H9 (cell line): ENCODE results near the gene CNDP1. TPM values are rescaled to one million over a fixed set of nuclear protein-coding genes. Genes with fewer than 3 reads are reported as not detected.

Source experiments
- DNase-seq: peaks from one replicate; pipeline ENCODE4 v3.0.0-alpha.2; 2017
- H2AFZ ChIP-seq: one replicate; pipeline ENCODE4 v1.6.1; 2013; ENCODE audit warnings: mild to moderate bottlenecking, low read length, control low read depth, moderate library complexity
- H2AK5ac ChIP-seq: 2 replicates; pipeline ENCODE4 v1.6.1; 2013; ENCODE audit warnings: low read length, control low read depth, mixed read lengths; ENCODE audit not compliant: insufficient read length
- H2BK120ac ChIP-seq: one replicate; pipeline ENCODE4 v1.6.1; 2013; ENCODE audit warnings: low read depth, mild to moderate bottlenecking, low read length, control low read depth, inconsistent platforms; ENCODE audit not compliant: poor library complexity, severe bottlenecking
- H2BK12ac ChIP-seq: 2 replicates; pipeline ENCODE4 v1.6.1; 2013; ENCODE audit warnings: low read length, control low read depth, mixed read lengths, low read depth; ENCODE audit not compliant: insufficient read length
- H2BK15ac ChIP-seq: 2 replicates; pipeline ENCODE4 v1.6.1; 2013; ENCODE audit warnings: low read depth, low read length, control low read depth
- H2BK20ac ChIP-seq: one replicate; pipeline ENCODE4 v1.6.1; 2013; ENCODE audit warnings: low read depth, mild to moderate bottlenecking, low read length, control low read depth, inconsistent platforms; ENCODE audit not compliant: poor library complexity, severe bottlenecking
- H2BK5ac ChIP-seq: 2 replicates; pipeline ENCODE4 v1.6.1; 2013; ENCODE audit warnings: low read length, control low read depth, mixed read lengths; ENCODE audit not compliant: insufficient read length
- H3K14ac ChIP-seq: 2 replicates; pipeline ENCODE4 v1.6.1; 2013; ENCODE audit warnings: low read length, control low read depth; ENCODE audit not compliant: insufficient read depth
- H3K18ac ChIP-seq: 2 replicates; pipeline ENCODE4 v1.6.1; 2013; ENCODE audit warnings: low read depth, mild to moderate bottlenecking, mixed read lengths, low read length, control low read depth; ENCODE audit not compliant: insufficient read length
- H3K23ac ChIP-seq: 2 replicates; pipeline ENCODE4 v1.6.1; 2013; ENCODE audit warnings: low read length, control low read depth, mixed read lengths, low read depth; ENCODE audit not compliant: insufficient read length
- H3K23me2 ChIP-seq: 2 replicates; pipeline ENCODE4 v1.6.1; 2013; ENCODE audit warnings: low read depth, mild to moderate bottlenecking, mixed read lengths, low read length, control low read depth; ENCODE audit not compliant: insufficient read length, poor library complexity, severe bottlenecking
- H3K27ac ChIP-seq: 2 replicates; pipeline ENCODE4 v1.5.1; 2013; ENCODE audit warnings: low read length, control low read depth, mixed read lengths, low read depth; ENCODE audit not compliant: insufficient read length
- H3K27me3 ChIP-seq: 2 replicates; pipeline ENCODE4 v1.6.1; 2013; ENCODE audit warnings: low read length, control low read depth, inconsistent platforms; ENCODE audit not compliant: insufficient read depth
- H3K4ac ChIP-seq: 2 replicates; pipeline ENCODE4 v1.6.1; 2013; ENCODE audit warnings: low read depth, mild to moderate bottlenecking, control low read depth, inconsistent platforms, low read length, moderate library complexity
- H3K4me1 ChIP-seq: 2 replicates; pipeline ENCODE4 v1.6.1; 2013; ENCODE audit warnings: low read length, control low read depth, inconsistent platforms; ENCODE audit not compliant: insufficient read depth
- H3K4me2 ChIP-seq: 2 replicates; pipeline ENCODE4 v1.6.1; 2013; ENCODE audit warnings: low read length, control low read depth, mixed read lengths; ENCODE audit not compliant: insufficient read length, insufficient read depth
- H3K56ac ChIP-seq: 2 replicates; pipeline ENCODE4 v1.6.1; 2013; ENCODE audit warnings: low read depth, mild to moderate bottlenecking, mixed read lengths, low read length, control low read depth; ENCODE audit not compliant: insufficient read length
- H3K79me1 ChIP-seq: 2 replicates; pipeline ENCODE4 v1.6.1; 2013; ENCODE audit warnings: low read depth, mild to moderate bottlenecking, moderate library complexity, low read length, control low read depth, inconsistent platforms; ENCODE audit not compliant: insufficient read depth, poor library complexity, severe bottlenecking
- H3K79me2 ChIP-seq: 2 replicates; pipeline ENCODE4 v1.6.1; 2013; ENCODE audit warnings: low read length, control low read depth, inconsistent platforms; ENCODE audit not compliant: insufficient read depth
- H3K9ac ChIP-seq: 2 replicates; pipeline ENCODE4 v1.6.1; 2013; ENCODE audit warnings: low read length, control low read depth, mixed read lengths; ENCODE audit not compliant: insufficient read length; ENCODE audit errors: extremely low read depth
- H3K9me3 ChIP-seq: one replicate; pipeline ENCODE4 v1.6.1; 2013; ENCODE audit warnings: low read depth, low read length, inconsistent platforms; ENCODE audit not compliant: control insufficient read depth
- H3T11ph ChIP-seq: one replicate; pipeline ENCODE4 v1.6.1; 2013; ENCODE audit warnings: mild to moderate bottlenecking, low read length, control low read depth, inconsistent platforms
- H4K20me1 ChIP-seq: one replicate; pipeline ENCODE4 v1.6.1; 2013; ENCODE audit not compliant: control insufficient read depth, insufficient read length, insufficient read depth
- H4K5ac ChIP-seq: 2 replicates; pipeline ENCODE4 v1.6.1; 2013; ENCODE audit warnings: low read depth, mild to moderate bottlenecking, mixed read lengths, low read length, control low read depth; ENCODE audit not compliant: insufficient read length
- H4K8ac ChIP-seq: replicated peaks from 2 replicates; pipeline ENCODE4 v1.6.1; 2013; ENCODE audit warnings: low read length, control low read depth, mixed read lengths, low read depth; ENCODE audit not compliant: insufficient read length
- H4K91ac ChIP-seq: 2 replicates; pipeline ENCODE4 v1.6.1; 2013; ENCODE audit warnings: low read depth, mild to moderate bottlenecking, moderate library complexity, mixed read lengths, low read length, control low read depth; ENCODE audit not compliant: insufficient read length
- H3K27ac Mint-ChIP-seq, 3 experiments: 2 replicates in 2 of 3; 3 replicates in 1 of 3; pipeline ENCODE4 v1.8.0; 2020 to 2021; ENCODE audit warnings: mixed read lengths in 3 of 3, mild to moderate bottlenecking in 1 of 3, moderate library complexity in 1 of 3
- H3K27me3 Mint-ChIP-seq: 2 replicates; pipeline ENCODE4 v1.8.0; 2021; ENCODE audit warnings: low read depth, mild to moderate bottlenecking, moderate library complexity, mixed read lengths
- H3K36me3 Mint-ChIP-seq, 3 experiments: 2 replicates in 2 of 3; 3 replicates in 1 of 3; pipeline ENCODE4 v1.8.0; 2020 to 2021; ENCODE audit warnings: low read depth in 3 of 3, mixed read lengths in 3 of 3; ENCODE audit not compliant: insufficient read depth in 1 of 3
- H3K4me1 Mint-ChIP-seq, 2 experiments: 2 replicates each; pipeline ENCODE4 v1.8.0; 2020; ENCODE audit warnings: mixed read lengths in 2 of 2
- H3K4me3 Mint-ChIP-seq, 2 experiments: 2 replicates in 1 of 2; 3 replicates in 1 of 2; pipeline ENCODE4 v1.8.0; 2020 to 2021; ENCODE audit warnings: mild to moderate bottlenecking in 2 of 2, mixed read lengths in 2 of 2, moderate library complexity in 1 of 2
- H3K9me3 Mint-ChIP-seq, 2 experiments: 2 replicates in 1 of 2; 3 replicates in 1 of 2; pipeline ENCODE4 v1.8.0; 2020; ENCODE audit warnings: mild to moderate bottlenecking in 2 of 2, mixed read lengths in 2 of 2, moderate library complexity in 1 of 2
- CTCF ChIP-seq: fragments of 200-600 bp; sonication (generic); conservative IDR thresholded peaks from 3 replicates; pipeline ENCODE4 v1.8.0; 2021; ENCODE audit warnings: antibody characterized with exemption, mild to moderate bottlenecking
- WGBS: extraction: QIAGEN DNeasy Blood & Tissue Kit; methylation state at CpG from one replicate; pipeline ENCODE4 v1.1.7; 2013; ENCODE audit warnings: missing lambda C conversion rate, low lambda C conversion rate, mixed read lengths; ENCODE audit not compliant: insufficient read length; ENCODE audit errors: extremely low coverage; 5-methylcytosine and 5-hydroxymethylcytosine counted together
- total RNA-seq: library from RNA; stranded (reverse); gene quantifications from 2 replicates; pipeline ENCODE4 v1.2.1, GENCODE V29; 2021

CNDP1 gene
- total RNA-seq, 1 experiment from 2014 or later, result not detected

GRCh38 chr18:74546007-74546406, 11.7 kb downstream of the CNDP1 start:
- no peak overlapping the region for H3K4me2 ChIP-seq
- H2BK120ac ChIP-seq, result no peak overlapping the region
- no peak overlapping the region for H2AFZ ChIP-seq
- no peak overlapping the region for H3K14ac ChIP-seq
- H3K23ac ChIP-seq, result no peak overlapping the region
- Mint-ChIP-seq H3K4me1 (no peaks in the 10 kb centered on the region), H3K27me3 (peaks cover 8% of the 10 kb centered on the region), H3K9me3 (peaks cover 33 to 47% of the 10 kb centered on the region in 2 experiments), H3K4me3 (no peak overlapping the region), H3K27ac (no peak overlapping the region), H3K36me3 (peaks cover 10 to 23% (median 17%) of the 10 kb centered on the region in 3 experiments)
- H2BK15ac ChIP-seq, result no peak overlapping the region
- H3K4me1 ChIP-seq, result no peaks in the 10 kb centered on the region
- H4K5ac ChIP-seq, result no peak overlapping the region
- no peak overlapping the region for H4K91ac ChIP-seq
- H3K79me1 ChIP-seq, result no peaks in the 10 kb centered on the region
- H3T11ph ChIP-seq, result no peak overlapping the region
- no peak for TF ChIP-seq CTCF
- H3K56ac ChIP-seq, result no peak overlapping the region
- no peaks in the 10 kb centered on the region for H3K79me2 ChIP-seq
- no peaks in the 10 kb centered on the region for H3K27me3 ChIP-seq
- no peak overlapping the region for H3K18ac ChIP-seq
- no peak overlapping the region for H2AK5ac ChIP-seq
- H2BK12ac ChIP-seq, result no peak overlapping the region
- no peak overlapping the region for H4K8ac ChIP-seq
- no peak overlapping the region for H3K9ac ChIP-seq
- WGBS, result no CpG with 5 or more reads among the region's 11 CpGs
- no peak overlapping the region for H2BK20ac ChIP-seq
- H3K23me2 ChIP-seq, result no peaks in the 10 kb centered on the region
- H3K4ac ChIP-seq, result no peak overlapping the region
- DNase-seq, result no peak
- no peak overlapping the region for H3K27ac ChIP-seq
- H2BK5ac ChIP-seq, result no peak overlapping the region
- H3K9me3 ChIP-seq, result peaks cover 10% of the 10 kb centered on the region
- H4K20me1 ChIP-seq, result no peaks in the 10 kb centered on the region
